ENCODE measurements around the gene CCDC81.

Gene CCDC81

GRCh38 chr11:86440305-86440716 lies 65.6 kb downstream of the CCDC81 start:
- DNase-seq = no peak

DNA sequence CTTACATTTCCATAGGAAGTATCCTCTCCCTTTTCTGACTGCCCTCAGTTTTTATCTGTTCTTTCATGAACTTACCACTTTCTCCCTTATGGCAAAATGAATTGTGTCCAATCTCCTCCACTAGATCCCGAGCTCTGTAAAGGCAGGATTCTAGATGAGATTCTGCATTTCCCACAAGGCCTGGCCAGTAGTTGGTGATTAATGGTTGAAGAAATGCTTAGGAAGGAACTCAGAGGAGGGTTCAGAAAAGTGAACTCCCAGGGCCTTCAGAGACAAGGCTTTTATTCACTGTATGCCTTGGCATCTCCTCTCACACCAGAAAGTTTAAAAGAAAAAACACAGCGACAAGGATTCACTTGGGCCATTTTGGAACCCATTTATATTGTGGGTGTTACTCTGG lies 66.2 kb downstream of the CCDC81 start:
- DNase-seq = no peak

- DNase-seq = no peak
Observed at GRCh38 chr11:86442420-86442819, 67.7 kb downstream of the CCDC81 start.

DNA sequence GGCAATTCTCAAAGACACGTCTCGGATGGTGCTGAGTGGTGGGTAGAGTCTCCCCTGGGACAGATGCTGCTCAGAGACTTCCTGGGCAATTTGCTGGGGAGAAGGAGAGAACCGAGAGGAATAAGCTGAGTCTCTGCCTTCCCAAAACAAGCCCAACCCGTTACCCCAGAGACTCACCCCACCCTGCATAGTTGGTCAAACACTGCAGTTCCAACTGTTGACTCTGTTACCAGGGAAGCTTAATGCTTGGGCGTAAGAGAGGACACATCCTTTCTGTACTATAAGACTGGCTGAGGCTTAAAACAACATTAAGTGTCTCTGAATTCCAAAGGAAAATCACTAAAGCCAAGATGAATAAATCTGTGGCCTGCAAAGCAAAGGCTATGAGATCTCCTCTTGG lies 68.1 kb downstream of the CCDC81 start:
- no peak for DNase-seq

- DNase-seq = no peak
Observed at GRCh38 chr11:86443415-86443814, 68.7 kb downstream of the CCDC81 start.

GRCh38 chr11:86444981-86445380 lies 70.3 kb downstream of the CCDC81 start:
- no peak for DNase-seq

GRCh38 chr11:86446163-86446923 lies 71.7 kb downstream of the CCDC81 start:
- DNase-seq = no peak

GRCh38 chr11:86446924-86447285 lies 72.2 kb downstream of the CCDC81 start:
- no peak for DNase-seq

DNA sequence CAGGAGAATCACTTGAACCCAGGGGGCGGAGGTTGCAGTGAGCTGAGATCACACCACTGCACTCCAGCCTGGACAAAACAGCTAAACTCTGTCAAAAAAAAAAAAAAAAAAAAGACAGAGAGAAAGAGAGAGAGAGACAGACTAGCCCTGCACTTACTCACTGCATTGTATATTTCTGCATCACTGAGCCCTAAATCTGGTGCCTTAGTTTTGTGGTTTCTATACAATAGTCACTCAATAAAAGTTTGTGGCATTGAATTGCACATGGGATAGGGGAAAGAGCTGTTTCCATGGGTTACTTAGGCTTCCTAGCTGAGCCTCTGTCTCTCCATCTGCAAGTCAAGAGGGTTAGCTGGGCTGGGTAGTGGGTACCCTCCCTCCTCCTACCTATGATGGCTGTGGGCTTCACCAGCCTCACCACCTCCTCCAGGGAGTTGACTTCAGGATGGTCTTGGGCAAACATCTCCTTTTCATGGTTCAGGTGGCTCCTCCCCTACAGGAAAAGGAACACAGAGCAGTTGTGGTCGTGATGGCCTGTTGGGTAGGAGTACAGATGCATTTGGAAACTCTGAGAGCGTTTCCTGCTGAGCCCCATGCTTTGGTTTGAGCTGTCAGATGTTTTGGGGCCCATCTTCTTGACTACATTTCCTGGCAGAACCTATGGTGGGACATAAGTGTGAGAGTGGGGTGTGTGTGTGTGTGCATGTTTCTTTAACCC lies 73.2 kb downstream of the CCDC81 start:
- DNase-seq = no peak

- DNase-seq = no peak
Observed at GRCh38 chr11:86449993-86450629, 75.4 kb downstream of the CCDC81 start.

- DNase-seq = peak in 17 of 56 donors; percentile 5 to 75 (median 22)
Observed at GRCh38 chr11:86453290-86454030, 78.8 kb downstream of the CCDC81 start.

DNA sequence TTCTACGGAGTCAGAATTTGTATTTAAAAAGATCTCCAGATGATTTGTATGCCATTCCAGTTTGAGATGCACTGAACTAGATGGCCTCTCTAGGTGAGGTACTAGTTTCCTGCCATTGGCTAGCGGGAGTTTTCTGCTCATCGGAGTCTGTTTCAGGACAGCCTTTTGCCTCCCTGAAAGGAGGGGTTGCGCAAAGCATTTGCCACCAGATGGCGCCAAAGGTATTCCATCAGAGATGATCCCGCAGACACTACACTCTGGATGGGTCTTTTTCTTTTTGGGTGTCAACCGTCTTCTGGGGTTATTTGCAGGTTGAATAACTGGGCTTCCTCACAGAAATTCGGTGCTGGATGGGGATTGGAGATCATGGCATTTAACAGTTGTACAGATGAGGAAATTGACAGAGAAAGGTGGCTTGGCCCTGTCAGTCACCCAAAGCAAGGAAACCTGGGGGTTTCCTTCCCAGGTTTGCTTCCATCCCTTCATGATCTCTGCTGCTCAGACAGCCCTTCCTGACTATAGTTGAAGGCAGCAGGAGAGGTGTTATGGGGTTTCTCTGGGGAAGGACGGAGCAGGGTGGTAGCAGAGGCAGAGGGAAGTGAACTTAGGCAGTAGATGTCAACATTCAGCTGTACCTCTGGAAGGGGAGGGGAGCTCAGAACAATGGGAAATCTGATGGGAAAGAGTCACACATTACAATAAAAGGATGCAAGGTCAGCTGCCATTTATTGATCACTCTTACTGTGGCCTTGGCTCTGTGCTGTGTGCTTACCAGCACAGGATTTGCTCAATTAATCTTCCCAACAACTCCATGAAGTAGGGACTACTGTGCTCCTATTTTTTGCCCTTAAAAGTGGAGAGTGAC lies 81.6 kb downstream of the CCDC81 start:
- DNase-seq = peak in 53 of 56 donors; percentile 4 to 91 (median 51)

- no peak for DNase-seq
Observed at GRCh38 chr11:86458294-86459001, 83.8 kb downstream of the CCDC81 start.

GRCh38 chr11:86459002-86459385 lies 84.3 kb downstream of the CCDC81 start:
- DNase-seq = no peak

- peak in 2 of 56 donors; percentile 2 to 47 for DNase-seq
Observed at GRCh38 chr11:86459682-86460460, 85.2 kb downstream of the CCDC81 start.

DNA sequence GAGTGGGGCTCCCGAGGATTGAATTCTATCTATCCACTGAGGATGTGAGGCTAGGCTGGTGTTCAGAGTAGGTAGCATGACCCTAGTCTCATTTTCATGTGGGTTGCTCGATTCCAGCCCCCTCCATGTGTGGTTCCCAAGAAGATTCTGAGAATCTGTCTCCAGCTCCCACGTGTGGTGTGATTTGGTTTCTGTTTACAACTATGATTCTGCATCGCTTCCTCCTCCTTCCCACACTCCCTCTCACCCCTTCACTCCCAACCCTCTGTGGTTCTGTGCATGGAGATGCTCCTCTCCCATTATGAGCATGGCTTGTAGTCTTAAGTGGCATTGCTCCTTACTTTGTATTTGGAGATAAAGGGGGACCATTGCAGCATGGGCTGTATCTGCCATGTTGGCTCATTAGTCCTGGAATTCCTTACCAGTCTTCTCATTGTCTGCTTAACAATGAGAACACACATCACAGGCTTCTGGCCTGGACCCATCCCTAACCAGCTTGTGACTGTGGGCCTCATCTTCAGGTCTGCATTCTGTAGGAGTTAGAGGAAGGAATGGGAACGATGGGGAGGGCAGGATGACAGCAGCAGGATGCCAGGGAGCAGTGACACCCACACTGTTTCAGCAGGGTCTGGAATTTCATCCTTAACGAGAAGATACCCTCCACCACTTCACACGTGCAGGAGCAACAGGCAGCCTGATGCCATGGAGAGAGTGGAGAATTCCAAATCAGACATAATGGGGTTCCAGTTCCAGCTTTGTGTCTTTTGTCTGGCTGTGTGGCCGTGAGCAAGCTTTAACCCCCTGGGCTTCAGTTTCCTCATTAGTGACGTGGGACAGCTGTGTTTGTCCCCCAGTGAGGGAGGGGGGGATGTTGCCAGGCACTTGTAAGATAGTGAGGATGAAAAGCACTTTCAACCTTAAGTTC lies 86.0 kb downstream of the CCDC81 start:
- DNase-seq = no peak

- no peak for DNase-seq
Observed at GRCh38 chr11:86461892-86462291, 87.2 kb downstream of the CCDC81 start.

DNA sequence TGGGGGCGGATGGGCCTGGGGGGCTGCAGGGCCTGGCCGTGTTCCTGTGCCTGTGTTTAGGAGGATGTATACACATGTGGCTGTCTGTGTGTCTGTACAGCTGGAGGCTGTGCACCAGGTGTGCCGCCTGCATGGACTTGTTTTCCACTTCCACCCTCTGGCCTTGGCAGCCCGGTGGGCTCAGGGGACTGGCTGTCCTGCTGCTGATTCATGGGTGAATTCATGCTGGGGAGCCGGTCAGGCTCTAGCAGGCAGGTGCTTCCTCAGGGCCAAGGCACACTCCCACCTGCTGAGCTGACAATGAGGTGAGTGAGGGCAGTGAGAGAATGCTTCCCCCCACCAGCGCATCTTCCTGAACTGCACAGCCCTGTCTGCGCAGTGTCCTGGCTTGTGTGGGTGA lies 88.4 kb downstream of the CCDC81 start:
- DNase-seq = no peak

Data from nucleus accumbens (tissue), 56 donors.